OCI-LY7 (cell line): Measurements from ENCODE around the gene TTC34.

Experiments
- CTCF ChIP-seq: fragments of 200-600 bp; sonication (generic); conservative IDR thresholded peaks from 2 replicates; pipeline ENCODE4 v1.5.1; 2014; ENCODE audit warnings: mild to moderate bottlenecking, antibody characterized with exemption, low read length, moderate library complexity, mixed read lengths
- EZH2phosphoT487 ChIP-seq: fragments of 200-600 bp; sonication (generic); IDR thresholded peaks from 2 replicates; pipeline ENCODE4 v1.6.1; 2018; ENCODE audit warnings: low read depth, borderline replicate concordance, mild to moderate bottlenecking, mixed run types, antibody characterized with exemption, low read length, moderate library complexity, mixed read lengths

GRCh38 chr1:2802421-2802961 is 998 bp upstream of the TTC34 start:
- no peak for TF ChIP-seq CTCF
- TF ChIP-seq EZH2phosphoT487: no peak
